Renal cortical epithelial cell (primary cell): Measurements from ENCODE around the gene MRAP. TPM values are rescaled to one million over a fixed set of nuclear protein-coding genes. Genes with fewer than 3 reads are reported as not detected.
"Not testable (repeated sequence)": the region's sequence is repeated elsewhere in the genome, so short reads cannot be mapped to it uniquely, and the experiment has no call there.

Experiments used
- DNase-seq: peaks from one replicate; pipeline ENCODE4 v3.0.0-alpha.2; 2011; ENCODE audit warnings: low read depth
- total RNA-seq: library from RNA; depleted of rRNA; stranded (reverse); fragments of >200 nt; gene quantifications from 2 replicates; pipeline ENCODE4 v1.2.3, GENCODE V29; 2014

Gene MRAP
- total RNA-seq, 1 donor from 2014 or later, result not detected

GRCh38 chr21:32300117-32300681, 1.5 kb downstream of the MRAP start:
- no peak for DNase-seq

- no peak for DNase-seq
Measured at GRCh38 chr21:32301596-32301995, 2.9 kb downstream of the MRAP start.

- no peak for DNase-seq
Measured at GRCh38 chr21:32302560-32302959, 3.9 kb downstream of the MRAP start.

GRCh38 chr21:32303385-32303784, 4.7 kb downstream of the MRAP start:
- no peak for DNase-seq

GRCh38 chr21:32304998-32305397, 6.3 kb downstream of the MRAP start:
- DNase-seq, result no peak

- no peak for DNase-seq
Measured at GRCh38 chr21:32306021-32306780, 7.5 kb downstream of the MRAP start.

- DNase-seq, result peak; percentile 13
Measured at GRCh38 chr21:32307706-32308105, 9.1 kb downstream of the MRAP start.

- DNase-seq, result no peak
Measured at GRCh38 chr21:32308696-32309095, 10.0 kb downstream of the MRAP start.

- DNase-seq, result no peak
Measured at GRCh38 chr21:32309906-32310460, 11.3 kb downstream of the MRAP start.

- not testable (repeated sequence) for DNase-seq
Measured at GRCh38 chr21:32310976-32311375, 12.3 kb downstream of the MRAP start.

- DNase-seq, result no peak
Measured at GRCh38 chr21:32311621-32312020, 13.0 kb downstream of the MRAP start.

- no peak for DNase-seq
Measured at GRCh38 chr21:32312326-32312725, 13.7 kb downstream of the MRAP start.

GRCh38 chr21:32312976-32313375, 14.3 kb downstream of the MRAP start:
- DNase-seq, result no peak

- no peak for DNase-seq
Measured at GRCh38 chr21:32314806-32315205, 16.2 kb downstream of the MRAP start.

GRCh38 chr21:32315511-32316281, 17.0 kb downstream of the MRAP start:
- no peak for DNase-seq

- DNase-seq, result no peak
Measured at GRCh38 chr21:32316361-32317215, 17.9 kb downstream of the MRAP start.

- no peak for DNase-seq
Measured at GRCh38 chr21:32317726-32318125, 19.1 kb downstream of the MRAP start.

- DNase-seq, result no peak
Measured at GRCh38 chr21:32319012-32319411, 20.4 kb downstream of the MRAP start.

- DNase-seq, result no peak
Measured at GRCh38 chr21:32320059-32320458, 21.4 kb downstream of the MRAP start.

GRCh38 chr21:32320726-32321125, 22.1 kb downstream of the MRAP start:
- no peak for DNase-seq

GRCh38 chr21:32321480-32321879, 22.8 kb downstream of the MRAP start:
- no peak for DNase-seq

GRCh38 chr21:32322103-32322502, 23.4 kb downstream of the MRAP start:
- no peak for DNase-seq
